ENCODE results near the gene SYF2.
"Not testable (repeated sequence)": the region's sequence is repeated elsewhere in the genome, so short reads cannot be mapped to it uniquely, and the experiment has no call there.

- TF ChIP-seq EP300 (IDR thresholded peaks at IDR 0.05; ENCODE audit: low read depth); POLR2A (IDR thresholded peaks at IDR 0.05): not testable (repeated sequence)
Observed at GRCh38 chr1:25235411-25235810, 3.1 kb upstream of the SYF2 start.

All from transverse colon (tissue), 1 donor.